Bronchial epithelial cell (primary cell): Measurements from ENCODE around the gene CTDNEP1. TPM values are rescaled to one million over a fixed set of nuclear protein-coding genes. Genes with fewer than 3 reads are reported as not detected.

Experiments used
- DNase-seq: peaks from one replicate; pipeline ENCODE4 v3.0.0-alpha.2; 2010; ENCODE audit warnings: low read depth
- FAIRE-seq: peaks from 2 replicates; lab custom pipeline; 2011; peaks lifted over from hg19 to GRCh38; lab: Jason Lieb, UNC
- H3K27me3 ChIP-seq: 2 replicates; pipeline ENCODE4 v1.5.1; 2011; ENCODE audit warnings: low read length; ENCODE audit not compliant: control insufficient read depth, insufficient read depth
- H3K36me3 ChIP-seq: 2 replicates; pipeline ENCODE4 v1.5.1; 2011; ENCODE audit warnings: low read length; ENCODE audit not compliant: control insufficient read depth, insufficient read depth
- H3K4me3 ChIP-seq: 2 replicates; pipeline ENCODE4 v1.5.1; 2011; ENCODE audit warnings: mild to moderate bottlenecking, low read depth, low read length, control low read depth
- total RNA-seq: library from RNA; depleted of rRNA; stranded (reverse); fragments of >200 nt; gene quantifications from 2 replicates; pipeline ENCODE4 v1.2.1, GENCODE V29; 2014
- TF ChIP-seq, protein P1 (sequence below): IDR thresholded peaks from 2 replicates; pipeline ENCODE4 v1.5.1; 2011; ENCODE audit warnings: mild to moderate bottlenecking, moderate library complexity, low read length, control low read depth, inconsistent platforms; ENCODE audit not compliant: insufficient read depth, severe bottlenecking

Gene CTDNEP1
- total RNA-seq, 1 donor from 2014 or later: 17.6 TPM

DNA sequence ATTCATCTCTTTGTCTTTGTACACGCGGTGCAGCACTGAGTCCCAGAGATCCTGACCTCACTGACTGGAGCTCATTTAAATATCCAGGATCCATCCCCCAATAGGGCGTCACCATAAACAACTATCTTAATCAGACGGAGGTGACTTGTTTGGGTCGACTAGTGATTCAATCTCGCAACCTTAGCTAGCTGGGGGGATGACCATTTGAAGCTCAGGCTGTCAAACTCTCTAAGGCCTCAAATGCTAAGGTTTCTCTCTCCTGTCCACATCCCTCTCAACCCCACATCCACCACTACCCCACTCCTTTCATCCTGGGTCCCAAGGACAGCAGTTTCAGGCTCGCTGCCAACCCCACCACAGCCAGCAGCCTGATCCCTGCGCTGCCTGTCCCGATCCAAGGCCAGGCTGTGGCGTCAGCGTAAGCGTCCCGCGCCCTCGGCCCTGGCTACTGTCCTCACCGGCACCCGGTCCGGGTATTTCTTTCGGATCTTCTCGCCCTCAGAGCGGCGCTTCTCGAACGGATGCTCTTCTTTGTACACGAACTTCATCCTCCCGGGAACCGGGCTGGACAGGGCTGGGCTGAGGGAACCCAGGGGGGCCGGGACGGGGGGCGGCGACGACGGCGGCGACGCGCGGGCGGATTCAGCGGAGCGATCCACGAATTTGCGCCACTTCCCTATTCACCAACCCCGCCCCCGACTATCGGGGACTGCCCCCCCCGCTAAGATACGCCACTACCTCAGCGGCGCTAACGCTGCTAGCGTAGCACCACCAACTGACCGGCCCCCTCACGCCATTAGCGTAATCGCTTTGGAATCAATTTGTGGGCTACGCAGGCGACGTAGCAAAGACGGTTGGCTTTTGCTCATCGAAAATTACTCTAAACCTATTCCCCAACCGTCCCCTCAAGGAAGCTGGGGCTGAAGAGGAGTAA, 9.5 kb downstream of the CTDNEP1 start, which contains the start of gene GABARAP:
TSS of gene GABARAP (minus strand) at position 667 of the 934 bp plus-strand sequence. CDS start at position 548, 119 bp downstream.
- peak within 1 kb of the TSS; percentile 80 for H3K4me3 ChIP-seq
- H3K36me3 ChIP-seq: peaks cover 18% of the 10 kb centered on the region
- DNase-seq: peak; percentile 83
- TF ChIP-seq, protein P1, sequence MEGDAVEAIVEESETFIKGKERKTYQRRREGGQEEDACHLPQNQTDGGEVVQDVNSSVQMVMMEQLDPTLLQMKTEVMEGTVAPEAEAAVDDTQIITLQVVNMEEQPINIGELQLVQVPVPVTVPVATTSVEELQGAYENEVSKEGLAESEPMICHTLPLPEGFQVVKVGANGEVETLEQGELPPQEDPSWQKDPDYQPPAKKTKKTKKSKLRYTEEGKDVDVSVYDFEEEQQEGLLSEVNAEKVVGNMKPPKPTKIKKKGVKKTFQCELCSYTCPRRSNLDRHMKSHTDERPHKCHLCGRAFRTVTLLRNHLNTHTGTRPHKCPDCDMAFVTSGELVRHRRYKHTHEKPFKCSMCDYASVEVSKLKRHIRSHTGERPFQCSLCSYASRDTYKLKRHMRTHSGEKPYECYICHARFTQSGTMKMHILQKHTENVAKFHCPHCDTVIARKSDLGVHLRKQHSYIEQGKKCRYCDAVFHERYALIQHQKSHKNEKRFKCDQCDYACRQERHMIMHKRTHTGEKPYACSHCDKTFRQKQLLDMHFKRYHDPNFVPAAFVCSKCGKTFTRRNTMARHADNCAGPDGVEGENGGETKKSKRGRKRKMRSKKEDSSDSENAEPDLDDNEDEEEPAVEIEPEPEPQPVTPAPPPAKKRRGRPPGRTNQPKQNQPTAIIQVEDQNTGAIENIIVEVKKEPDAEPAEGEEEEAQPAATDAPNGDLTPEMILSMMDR: no peak
- H3K27me3 ChIP-seq: no peaks in the 10 kb centered on the region
- no peak for FAIRE-seq

DNA sequence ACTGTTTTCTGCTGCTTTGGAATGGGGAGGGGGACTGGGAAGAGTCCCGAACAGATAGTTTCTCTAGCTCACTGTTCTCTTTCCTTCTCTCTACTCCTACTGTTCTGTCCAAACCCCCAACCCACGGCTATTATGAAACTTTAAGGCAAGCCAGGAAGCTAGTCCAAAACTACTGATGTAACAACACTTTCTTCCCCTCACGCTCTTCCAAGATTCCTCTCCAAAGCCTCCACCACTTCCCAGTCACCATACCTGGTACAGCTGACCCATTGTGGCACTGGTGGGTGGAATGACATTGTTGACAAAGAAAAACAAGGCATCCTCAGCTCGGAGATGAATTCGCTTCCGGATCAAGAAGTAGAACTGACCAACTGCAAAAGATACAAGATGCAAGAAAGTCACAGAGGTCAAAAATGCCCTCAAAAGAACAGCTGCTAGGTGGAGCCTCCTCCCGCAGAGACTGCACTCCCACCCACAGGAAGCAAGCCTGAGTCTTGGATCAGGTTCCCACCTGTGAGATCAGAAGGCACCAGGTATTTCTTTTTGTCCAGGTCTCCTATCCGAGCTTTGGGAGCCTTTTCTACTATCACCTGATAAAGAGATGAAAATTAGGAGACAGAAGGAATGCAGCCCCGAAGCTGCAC, 10.3 kb downstream of the CTDNEP1 start:
- H3K27me3 ChIP-seq: no peaks in the 10 kb centered on the region
- H3K36me3 ChIP-seq: peaks cover 17% of the 10 kb centered on the region
- FAIRE-seq (peak; percentile 75), DNase-seq (no peak)
- peak overlapping the region; percentile 80 for H3K4me3 ChIP-seq
- TF ChIP-seq, protein P1: no peak

GRCh38 chr17:7240375-7240774, 11.2 kb downstream of the CTDNEP1 start:
- Histone ChIP-seq H3K27me3 (no peaks in the 10 kb centered on the region), H3K4me3 (no peak overlapping the region), H3K36me3 (peaks cover 18% of the 10 kb centered on the region)
- DNase-seq (no peak), FAIRE-seq (peak; percentile 36)
- TF ChIP-seq, protein P1: no peak

- TF ChIP-seq, protein P1: no peak
- FAIRE-seq (no peak), DNase-seq (peak; percentile 98)
- H3K36me3 ChIP-seq: peaks cover 18% of the 10 kb centered on the region
- no peaks in the 10 kb centered on the region for H3K27me3 ChIP-seq
- H3K4me3 ChIP-seq: peak within 1 kb of the TSS; percentile 74
Measured at GRCh38 chr17:7239091-7240027, 12.2 kb downstream of the CTDNEP1 start, which contains the start of gene PHF23. Gene PHF23 (minus strand): TSS chr17:7239457. CDS start chr17:7239279, 178 bp downstream.

- TF ChIP-seq, protein P1: no peak
- no peak for FAIRE-seq
Measured at GRCh38 chr17:7238420-7239090, 13.0 kb downstream of the CTDNEP1 start.

More at GRCh38 chr17:7238420-7239090, 13.0 kb downstream of the CTDNEP1 start:
- H3K27me3 ChIP-seq: no peaks in the 10 kb centered on the region
- peak overlapping the region; percentile 74 for H3K4me3 ChIP-seq
- peaks cover 17% of the 10 kb centered on the region for H3K36me3 ChIP-seq
- DNase-seq: no peak
